Choroid plexus epithelial cell (primary cell): ENCODE results near the gene NGB.
A peak's percentile ranks its signal among the peaks of the same experiment; 100 is the strongest.

Source experiments
- DNase-seq: peaks from one replicate; pipeline ENCODE4 v3.0.0-alpha.2; 2010; ENCODE audit warnings: low read depth
- H3K4me3 ChIP-seq: 2 replicates; pipeline ENCODE4 v1.5.1; 2011; ENCODE audit warnings: low read depth, mild to moderate bottlenecking, control low read depth, low read length, moderate library complexity
- CTCF ChIP-seq: conservative IDR thresholded peaks from 2 replicates; pipeline ENCODE4 v1.5.1; 2011; ENCODE audit warnings: low read depth, mild to moderate bottlenecking, control low read depth, inconsistent platforms, low read length, moderate library complexity

The NGB gene

GRCh38 chr14:77314539-77315457, 43.8 kb upstream of the NGB start:
- DNase-seq = no peak
- no peak for TF ChIP-seq CTCF
- no peak overlapping the region for H3K4me3 ChIP-seq

DNA sequence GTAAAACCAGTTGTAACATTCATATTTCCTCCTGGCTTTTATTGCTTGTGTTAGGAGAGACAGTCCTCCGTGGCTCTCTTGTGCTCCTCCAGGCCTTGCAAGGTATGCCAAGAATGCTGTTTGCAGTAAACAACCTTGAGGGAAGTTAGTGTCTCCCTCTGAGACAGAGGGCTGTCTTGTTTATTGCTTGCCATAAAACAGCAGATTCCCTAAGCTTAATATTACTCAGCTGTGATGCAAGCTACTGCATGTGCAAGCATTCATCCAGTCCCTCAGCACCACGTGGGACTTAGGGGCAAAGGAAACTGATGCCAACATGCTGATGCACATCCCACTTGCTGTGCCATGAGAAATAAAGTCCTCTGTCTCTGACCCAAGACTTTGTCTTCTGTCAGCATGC, 43.0 kb upstream of the NGB start:
- peak; percentile 89 for DNase-seq
- peak; percentile 2 for TF ChIP-seq CTCF
- no peak overlapping the region for H3K4me3 ChIP-seq

DNA sequence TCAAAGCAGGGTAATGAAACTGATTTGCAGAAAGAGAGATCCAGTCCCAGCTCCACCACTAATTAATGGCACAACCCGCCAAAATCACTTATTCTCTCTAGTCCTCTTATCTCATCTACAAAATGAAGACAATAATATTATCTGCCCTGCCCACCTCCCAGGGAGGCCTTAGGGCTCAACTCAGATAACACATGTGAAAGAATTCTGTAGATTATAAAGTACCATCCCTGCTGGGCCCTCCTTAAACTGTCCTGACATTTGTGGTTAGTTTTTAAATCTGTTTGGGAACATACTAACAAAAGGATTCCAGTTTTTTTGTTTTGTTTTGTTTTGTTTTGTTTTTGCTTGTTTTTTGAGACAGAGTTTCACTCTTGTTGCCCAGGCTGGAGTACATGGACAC, 42.4 kb upstream of the NGB start:
- no peak for DNase-seq
- TF ChIP-seq CTCF = no peak
- H3K4me3 ChIP-seq = no peak overlapping the region

DNA sequence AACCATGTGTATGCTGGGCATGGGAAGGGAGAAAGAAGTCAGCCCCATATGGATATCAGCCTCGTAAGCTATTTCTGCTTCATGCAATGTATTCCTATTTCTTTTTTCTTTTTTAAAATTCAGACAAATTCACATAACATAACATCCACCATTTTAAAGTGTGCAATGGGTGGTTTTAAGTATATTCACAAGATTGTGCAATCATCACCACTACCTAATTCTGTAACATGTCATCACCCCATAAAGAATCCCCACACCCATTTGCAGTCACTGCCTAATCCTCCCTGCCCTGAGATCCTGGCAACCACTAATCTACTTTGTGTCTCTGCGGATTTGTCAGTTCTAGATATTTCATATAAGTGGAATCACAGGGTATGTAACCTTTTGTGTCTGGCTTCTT, 40.2 kb upstream of the NGB start:
- no peak for TF ChIP-seq CTCF
- DNase-seq = no peak
- H3K4me3 ChIP-seq = no peak overlapping the region

DNA sequence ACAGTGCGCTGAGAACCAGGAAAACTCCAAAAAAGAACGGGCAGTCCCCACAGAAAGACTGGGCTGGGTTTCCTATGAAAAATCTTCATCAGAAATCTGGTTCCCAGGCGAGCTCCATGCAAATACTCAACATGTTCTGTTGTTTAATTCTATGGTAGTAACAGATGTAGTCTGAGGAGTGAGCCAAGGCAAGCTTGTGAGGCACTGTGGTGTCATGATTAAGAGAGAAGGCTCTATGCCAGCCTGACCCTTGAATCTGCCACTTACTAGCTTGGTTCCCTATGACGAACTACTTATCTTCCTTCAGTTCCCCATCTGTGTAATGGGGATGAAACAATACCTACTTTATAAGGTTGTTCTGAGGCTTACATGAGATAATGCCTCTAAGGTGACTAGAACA, 39.0 kb upstream of the NGB start:
- TF ChIP-seq CTCF = no peak
- H3K4me3 ChIP-seq = no peak overlapping the region
- DNase-seq = no peak

DNA sequence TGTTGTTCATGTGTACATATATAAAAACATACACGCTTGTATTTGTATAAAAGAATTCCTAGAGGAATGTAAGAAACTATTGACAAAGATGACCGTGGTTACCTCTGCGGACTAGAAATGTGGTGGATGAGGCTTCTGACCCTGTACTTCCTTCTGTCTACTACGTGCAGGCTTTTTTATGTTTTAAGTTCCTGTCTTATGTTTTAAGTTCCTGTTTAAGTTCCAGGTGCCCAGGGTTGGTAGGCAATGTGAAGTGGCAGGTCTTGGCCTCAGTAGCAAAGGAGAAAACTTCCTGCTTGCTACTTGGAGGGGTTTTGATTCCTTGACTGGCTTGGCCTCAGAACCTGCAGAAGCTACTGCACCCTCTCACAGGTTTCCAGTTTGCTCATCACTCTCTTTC, 38.1 kb upstream of the NGB start:
- H3K4me3 ChIP-seq = no peak overlapping the region
- no peak for DNase-seq
- no peak for TF ChIP-seq CTCF
